Activated naive CD4-positive, alpha-beta T cell treated with anti-CD3 and anti-CD28 coated beads, Interleukin-2, amount 50 U/mL, for 16 hours (primary cell): Measurements from ENCODE around the gene HSPA14.
A peak's percentile ranks its signal among the peaks of the same experiment; 100 is the strongest.
"Not testable (repeated sequence)": the region's sequence is repeated elsewhere in the genome, so short reads cannot be mapped to it uniquely, and the experiment has no call there.

Experiments used
- DNase-seq: peaks from one replicate; pipeline ENCODE4 v3.0.0-alpha.2; 2020

HSPA14 gene

GRCh38 chr10:14837003-14837756 lies 926 bp upstream of the HSPA14 start:
- DNase-seq: no peak

- peak; percentile 29 for DNase-seq
These were observed 637 bp downstream of the HSPA14 start for GRCh38 chr10:14838582-14839304.

- no peak for DNase-seq
These were observed 1.2 kb downstream of the HSPA14 start for GRCh38 chr10:14839305-14839695.

- no peak for DNase-seq
These were observed 2.1 kb downstream of the HSPA14 start for GRCh38 chr10:14840178-14840577.

GRCh38 chr10:14843327-14843988 lies 5.4 kb downstream of the HSPA14 start:
- no peak for DNase-seq

- no peak for DNase-seq
These were observed 6.8 kb downstream of the HSPA14 start for GRCh38 chr10:14844948-14845347.

GRCh38 chr10:14852236-14852635 lies 14.1 kb downstream of the HSPA14 start:
- DNase-seq: no peak

- DNase-seq: no peak
These were observed 17.3 kb downstream of the HSPA14 start for GRCh38 chr10:14855453-14855852.

- DNase-seq: no peak
These were observed 20.3 kb downstream of the HSPA14 start for GRCh38 chr10:14858338-14858960.

- no peak for DNase-seq
These were observed 20.9 kb downstream of the HSPA14 start for GRCh38 chr10:14859043-14859442.

GRCh38 chr10:14859775-14860174 lies 21.7 kb downstream of the HSPA14 start:
- no peak for DNase-seq

- no peak for DNase-seq
These were observed 22.7 kb downstream of the HSPA14 start for GRCh38 chr10:14860791-14861190.

GRCh38 chr10:14864466-14864865 lies 26.4 kb downstream of the HSPA14 start:
- DNase-seq: not testable (repeated sequence)

- DNase-seq: not testable (repeated sequence)
These were observed 26.8 kb downstream of the HSPA14 start for GRCh38 chr10:14864871-14865270.

- DNase-seq: no peak
These were observed 35.1 kb downstream of the HSPA14 start for GRCh38 chr10:14873090-14873760.

GRCh38 chr10:14875941-14876340 lies 37.8 kb downstream of the HSPA14 start:
- no peak for DNase-seq

GRCh38 chr10:14876764-14877163 lies 38.7 kb downstream of the HSPA14 start:
- DNase-seq: no peak

- peak; percentile 95 for DNase-seq
These were observed 40.4 kb downstream of the HSPA14 start, which contains the start of gene SUV39H2 for GRCh38 chr10:14878266-14879123. Gene SUV39H2 (plus strand): TSS chr10:14878866. CDS start chr10:14878889, 23 bp downstream.

- DNase-seq: peak; percentile 51
These were observed 41.2 kb downstream of the HSPA14 start for GRCh38 chr10:14879124-14879927.

- no peak for DNase-seq
These were observed 41.8 kb downstream of the HSPA14 start for GRCh38 chr10:14879928-14880193.

GRCh38 chr10:14880229-14880628 lies 42.1 kb downstream of the HSPA14 start:
- DNase-seq: no peak
